GM18499 (cell line): Measurements from ENCODE around the gene LIMK1.

Experiments used
- ATAC-seq: cut with Tn5 transposase; IDR thresholded peaks from one replicate; pipeline ENCODE4 v1.9.1; 2021; ENCODE audit warnings: moderate number of reproducible peaks; ENCODE audit not compliant: insufficient read depth, unreplicated experiment

Gene LIMK1

DNA sequence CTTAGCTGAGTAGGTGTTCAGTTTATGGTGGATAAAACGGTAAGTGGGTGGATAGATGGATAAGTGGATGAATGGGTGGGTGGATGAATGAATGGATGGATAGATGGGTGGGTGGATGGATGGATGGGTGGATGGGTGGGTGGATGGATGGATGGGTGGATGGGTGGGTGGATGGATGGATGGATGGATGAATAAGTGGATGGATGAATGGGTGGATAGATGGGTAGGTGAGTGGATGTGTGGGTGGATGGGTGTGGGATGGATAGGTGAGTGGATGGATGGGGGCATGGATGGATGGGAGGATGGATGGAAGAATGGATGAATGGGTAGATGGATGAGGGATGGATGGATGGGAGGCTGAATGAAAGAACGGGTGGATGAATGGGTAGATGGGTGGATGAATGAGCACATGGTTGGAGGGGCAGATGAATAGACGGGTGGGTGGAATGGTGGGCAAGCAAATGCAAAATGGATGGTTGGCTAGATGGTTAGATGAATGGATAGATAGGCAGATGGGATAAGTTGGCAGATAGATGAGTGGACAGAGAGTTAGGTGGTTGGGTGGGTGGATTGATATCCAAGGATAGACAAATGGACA lies 29.9 kb upstream of the LIMK1 start:
- no peak for ATAC-seq

DNA sequence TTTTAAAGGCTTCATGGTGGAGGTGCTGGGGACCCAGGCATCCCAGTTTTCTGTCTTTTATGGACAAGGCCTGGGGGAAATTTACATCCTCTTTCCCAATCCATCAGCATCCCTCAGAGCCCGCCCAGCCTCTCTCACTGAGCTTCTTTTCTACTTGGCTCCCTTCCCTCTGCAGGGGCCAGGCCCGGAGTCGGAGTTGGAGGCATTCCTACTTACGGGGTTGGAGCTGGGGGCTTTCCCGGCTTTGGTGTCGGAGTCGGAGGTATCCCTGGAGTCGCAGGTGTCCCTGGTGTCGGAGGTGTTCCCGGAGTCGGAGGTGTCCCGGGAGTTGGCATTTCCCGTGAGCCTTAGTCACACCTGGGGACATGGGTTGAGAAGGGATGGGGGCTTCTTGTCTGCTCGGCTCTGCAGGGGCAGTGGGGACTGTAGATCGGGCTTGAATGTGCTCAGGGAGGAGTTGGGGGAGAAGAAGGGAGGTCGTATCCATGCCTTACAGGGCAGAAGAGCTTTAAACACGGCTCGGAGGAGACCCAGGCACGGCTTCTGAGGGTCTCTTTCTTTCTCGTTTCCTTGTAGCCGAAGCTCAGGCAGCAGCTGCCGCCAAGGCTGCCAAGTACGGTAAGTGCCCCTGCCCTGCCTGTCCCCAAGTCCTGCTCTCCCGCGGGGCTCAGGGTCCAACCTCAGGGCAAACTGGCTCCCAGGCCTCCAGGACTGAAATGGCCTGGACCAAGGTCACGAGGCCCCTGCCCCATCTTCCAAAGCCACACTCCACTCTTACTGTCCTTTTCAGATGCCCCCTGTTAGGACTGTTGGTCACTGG lies 27.3 kb upstream of the LIMK1 start:
- no peak for ATAC-seq

DNA sequence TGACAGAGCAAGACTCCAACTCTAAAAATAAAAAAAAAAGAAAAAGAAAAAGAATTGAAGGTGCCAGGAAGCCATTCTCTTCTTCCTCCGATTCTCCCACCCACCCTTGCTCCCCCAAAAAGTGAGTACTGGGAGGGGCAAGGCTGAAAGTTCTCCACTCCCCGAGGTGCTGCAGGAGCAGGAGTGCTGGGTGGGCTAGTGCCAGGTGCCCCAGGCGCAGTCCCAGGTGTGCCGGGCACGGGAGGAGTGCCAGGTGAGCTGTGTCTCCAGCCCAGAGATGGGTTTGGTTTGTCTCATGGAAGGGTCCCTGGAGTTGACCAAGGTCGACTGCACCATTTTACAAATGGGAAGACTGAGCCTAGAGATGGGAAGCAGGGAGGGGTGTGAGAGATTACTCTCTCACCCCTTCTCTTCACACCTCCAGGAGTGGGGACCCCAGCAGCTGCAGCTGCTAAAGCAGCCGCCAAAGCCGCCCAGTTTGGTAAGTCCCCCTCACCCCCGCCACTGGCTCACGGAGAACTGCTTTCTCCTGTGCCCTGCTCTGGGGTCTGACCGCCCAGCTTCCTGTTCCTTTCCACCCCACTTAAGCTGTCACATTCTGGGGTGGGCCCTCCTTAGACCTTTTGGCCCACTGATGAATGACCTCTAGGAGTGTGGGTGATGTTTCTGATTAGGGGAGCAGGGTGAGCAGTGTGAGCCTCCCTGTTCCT lies 26.2 kb upstream of the LIMK1 start:
- no peak for ATAC-seq

DNA sequence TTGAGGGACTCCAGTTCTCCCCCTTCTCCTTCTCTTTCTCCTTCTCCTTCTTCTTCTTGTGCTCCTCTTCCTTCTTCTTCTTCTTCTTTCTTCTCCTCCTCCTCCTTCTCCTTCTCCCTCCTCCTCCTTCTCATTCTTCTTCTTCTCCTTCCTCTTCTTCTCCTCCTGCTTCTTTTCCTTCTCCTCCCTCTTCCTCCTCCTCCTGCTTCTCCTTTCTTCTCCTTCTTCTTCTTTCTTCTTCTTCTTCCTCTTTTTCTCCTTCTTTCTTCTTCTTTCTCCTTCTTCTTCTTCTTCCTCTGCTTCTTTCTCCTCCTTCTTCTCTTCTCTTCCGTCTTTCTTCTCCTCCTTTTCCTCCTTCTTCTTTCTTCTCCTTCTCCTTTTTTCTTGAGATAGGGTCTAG lies 25.6 kb upstream of the LIMK1 start:
- ATAC-seq, result no peak

DNA sequence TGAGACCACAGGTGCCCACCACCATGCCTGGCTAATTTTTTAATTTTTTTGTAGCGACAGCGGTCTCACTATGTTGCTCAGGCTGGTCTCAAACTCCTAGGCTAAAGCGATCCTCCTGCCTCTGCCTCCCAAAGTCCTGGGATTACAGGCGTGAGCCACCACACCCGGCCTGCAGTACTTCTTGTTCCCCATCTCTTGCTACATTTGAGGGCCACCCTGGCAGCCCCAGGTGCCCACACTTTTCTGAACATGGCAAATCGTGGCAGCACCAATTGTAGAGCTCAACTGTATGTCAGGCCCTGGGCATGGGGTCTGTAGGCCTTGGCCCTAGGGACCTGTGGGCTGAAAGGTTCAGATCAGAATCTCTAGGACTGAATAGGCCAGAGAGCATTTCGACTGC lies 25.1 kb upstream of the LIMK1 start:
- ATAC-seq, result no peak

DNA sequence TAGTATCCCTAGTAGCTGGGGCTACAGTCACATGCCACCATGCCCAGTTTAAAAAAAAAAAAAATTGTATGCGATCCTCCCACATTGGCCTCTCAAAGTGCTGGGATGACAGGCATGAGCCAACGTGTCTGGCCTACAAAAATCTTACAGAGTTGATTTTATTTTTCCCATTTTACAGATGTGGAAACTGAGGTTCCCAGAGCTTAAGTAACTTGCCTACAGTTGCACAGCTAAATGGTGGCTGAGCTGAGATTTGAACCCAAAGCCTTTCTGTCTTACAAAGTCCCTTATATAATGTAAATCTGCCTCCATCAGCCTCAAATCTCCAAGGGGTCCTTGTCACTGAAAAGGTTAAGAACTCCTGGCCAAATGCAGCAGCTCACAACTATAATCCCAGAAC lies 24.6 kb upstream of the LIMK1 start:
- no peak for ATAC-seq

DNA sequence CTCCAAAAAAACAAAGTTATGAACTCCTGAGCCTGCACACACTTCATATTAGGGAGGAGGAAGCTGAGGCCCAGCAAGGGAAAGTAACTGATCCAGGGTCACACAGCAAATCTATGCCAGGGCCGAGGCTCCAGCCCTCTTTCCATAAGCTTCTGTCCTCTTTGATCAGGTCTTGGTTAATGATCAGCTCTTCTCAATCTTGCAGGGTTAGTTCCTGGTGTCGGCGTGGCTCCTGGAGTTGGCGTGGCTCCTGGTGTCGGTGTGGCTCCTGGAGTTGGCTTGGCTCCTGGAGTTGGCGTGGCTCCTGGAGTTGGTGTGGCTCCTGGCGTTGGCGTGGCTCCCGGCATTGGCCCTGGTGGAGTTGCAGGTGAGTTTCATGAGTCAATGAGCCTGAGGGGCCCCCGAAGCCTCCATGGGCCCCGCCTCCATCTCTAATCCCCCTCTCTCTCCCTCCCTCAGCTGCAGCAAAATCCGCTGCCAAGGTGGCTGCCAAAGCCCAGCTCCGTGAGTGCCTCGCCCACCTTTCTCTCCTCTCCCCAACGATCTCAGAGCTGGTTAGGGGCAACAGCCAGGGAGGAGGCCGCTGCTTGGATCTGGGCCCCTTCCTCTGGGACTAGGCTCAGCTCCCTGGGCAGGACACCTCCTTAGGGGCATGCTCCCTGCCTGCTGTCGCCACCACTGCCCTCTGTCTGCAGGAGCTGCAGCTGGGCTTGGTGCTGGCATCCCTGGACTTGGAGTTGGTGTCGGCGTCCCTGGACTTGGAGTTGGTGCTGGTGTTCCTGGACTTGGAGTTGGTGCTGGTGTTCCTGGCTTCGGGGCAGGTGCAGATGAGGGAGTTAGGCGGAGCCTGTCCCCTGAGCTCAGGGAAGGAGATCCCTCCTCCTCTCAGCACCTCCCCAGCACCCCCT lies 23.7 kb upstream of the LIMK1 start:
- no peak for ATAC-seq

DNA sequence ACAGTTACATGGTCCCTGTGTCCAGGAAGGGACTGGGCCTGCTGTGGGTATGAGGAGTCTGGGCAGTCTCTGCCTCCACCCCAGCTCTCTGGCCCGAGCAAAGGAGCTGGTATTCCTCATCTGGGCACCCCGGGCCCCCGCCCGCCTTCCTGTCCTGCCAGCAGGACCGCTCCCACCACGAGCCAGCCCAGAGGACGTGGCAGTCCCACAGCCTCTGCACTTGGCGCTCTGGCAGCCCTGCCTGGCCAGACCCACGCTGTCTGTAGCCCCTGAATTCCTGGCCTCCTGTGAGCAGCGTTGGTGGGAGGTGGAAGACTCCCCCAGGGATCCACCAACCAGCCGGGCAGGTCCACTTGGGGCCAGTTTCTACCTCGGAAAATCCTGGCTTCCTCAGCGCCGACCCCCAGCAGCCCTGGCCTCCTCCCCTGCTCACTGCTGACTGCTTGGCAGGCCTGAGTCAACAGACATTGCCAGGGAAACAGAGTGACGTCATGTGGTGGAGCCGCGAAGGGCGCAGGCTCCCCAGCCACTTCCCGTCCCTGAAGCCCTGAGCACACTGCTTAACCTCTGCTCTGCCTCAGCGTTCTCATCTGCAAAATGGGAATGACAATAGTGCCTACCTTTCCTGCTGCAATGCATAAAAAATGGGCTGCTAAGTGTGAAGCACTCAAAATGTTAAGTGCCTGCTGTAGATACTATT lies 21.6 kb upstream of the LIMK1 start:
- no peak for ATAC-seq

DNA sequence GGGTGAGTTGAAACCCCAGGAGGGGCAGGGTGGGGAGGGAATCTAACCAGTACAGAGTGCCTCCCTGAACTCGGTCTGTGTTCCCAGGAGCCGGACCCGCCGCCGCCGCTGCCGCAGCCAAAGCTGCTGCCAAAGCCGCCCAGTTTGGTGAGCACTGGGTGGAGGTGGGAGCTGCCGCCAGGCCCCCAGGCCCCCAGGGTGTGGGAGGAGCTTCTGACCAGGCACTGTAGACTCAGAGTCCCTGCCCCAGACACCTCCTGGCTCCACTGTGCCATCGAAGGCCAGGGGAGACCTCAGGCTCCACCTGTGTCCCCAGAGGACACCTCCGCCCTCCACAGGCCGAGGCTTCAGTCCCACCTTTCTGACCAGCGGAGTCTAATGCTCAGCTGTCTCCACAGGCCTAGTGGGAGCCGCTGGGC lies 20.4 kb upstream of the LIMK1 start:
- ATAC-seq, result no peak

DNA sequence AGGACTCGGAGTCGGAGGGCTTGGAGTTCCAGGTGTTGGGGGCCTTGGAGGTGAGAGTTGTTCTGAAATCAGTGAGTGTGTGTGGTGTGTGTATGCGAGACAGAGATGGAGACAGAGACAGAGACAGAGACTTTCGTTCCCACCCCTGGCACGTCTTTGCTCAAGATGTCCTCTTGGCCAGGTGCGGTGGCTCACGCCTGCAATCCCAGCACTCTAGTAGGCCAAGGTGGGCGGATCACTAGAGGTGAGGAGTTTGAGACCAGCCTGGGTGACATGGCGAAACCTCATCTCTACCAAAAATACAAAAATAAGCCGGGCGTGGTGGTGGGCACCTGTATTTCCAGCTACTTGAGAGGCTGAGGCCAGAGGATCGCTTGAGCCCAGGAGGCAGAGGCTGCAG lies 20.0 kb upstream of the LIMK1 start:
- ATAC-seq, result no peak

DNA sequence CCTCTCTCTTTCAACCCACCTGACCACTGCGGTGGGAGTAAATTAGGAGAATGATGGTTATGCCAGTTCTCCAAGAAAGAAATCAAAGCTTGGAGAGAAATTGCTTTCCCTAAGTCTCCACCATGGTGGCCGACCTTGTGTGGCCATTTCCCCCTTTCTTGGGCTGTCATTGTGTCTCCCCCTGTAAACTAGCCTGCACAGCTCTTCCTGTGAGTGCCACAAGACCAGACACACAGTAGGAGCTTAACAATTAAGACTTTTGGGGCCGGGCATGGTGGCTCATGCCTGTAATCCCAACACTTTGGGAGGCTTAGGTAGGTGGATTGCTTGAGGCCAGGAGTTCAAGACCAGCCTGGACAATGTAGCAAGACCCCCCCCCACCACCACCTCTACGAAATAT lies 18.9 kb upstream of the LIMK1 start:
- ATAC-seq, result no peak

DNA sequence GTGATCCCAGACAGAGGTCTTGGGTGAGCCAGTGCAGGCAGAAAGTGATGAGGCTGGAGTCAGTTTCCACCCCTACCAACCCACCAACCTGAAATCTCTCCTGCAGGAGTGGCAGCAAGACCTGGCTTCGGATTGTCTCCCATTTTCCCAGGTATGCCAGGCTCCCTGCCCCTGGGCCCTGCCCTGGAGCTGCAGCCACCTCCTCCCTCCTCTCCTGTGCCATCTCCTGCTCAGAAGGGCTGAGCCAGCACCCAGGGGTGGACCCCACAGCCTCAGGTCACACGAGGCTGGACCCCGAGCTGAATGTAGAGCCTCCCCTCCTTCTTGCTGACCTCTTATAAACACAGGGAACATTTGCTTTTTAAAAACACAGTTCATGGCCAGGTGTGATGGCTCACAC lies 17.0 kb upstream of the LIMK1 start:
- ATAC-seq, result no peak

DNA sequence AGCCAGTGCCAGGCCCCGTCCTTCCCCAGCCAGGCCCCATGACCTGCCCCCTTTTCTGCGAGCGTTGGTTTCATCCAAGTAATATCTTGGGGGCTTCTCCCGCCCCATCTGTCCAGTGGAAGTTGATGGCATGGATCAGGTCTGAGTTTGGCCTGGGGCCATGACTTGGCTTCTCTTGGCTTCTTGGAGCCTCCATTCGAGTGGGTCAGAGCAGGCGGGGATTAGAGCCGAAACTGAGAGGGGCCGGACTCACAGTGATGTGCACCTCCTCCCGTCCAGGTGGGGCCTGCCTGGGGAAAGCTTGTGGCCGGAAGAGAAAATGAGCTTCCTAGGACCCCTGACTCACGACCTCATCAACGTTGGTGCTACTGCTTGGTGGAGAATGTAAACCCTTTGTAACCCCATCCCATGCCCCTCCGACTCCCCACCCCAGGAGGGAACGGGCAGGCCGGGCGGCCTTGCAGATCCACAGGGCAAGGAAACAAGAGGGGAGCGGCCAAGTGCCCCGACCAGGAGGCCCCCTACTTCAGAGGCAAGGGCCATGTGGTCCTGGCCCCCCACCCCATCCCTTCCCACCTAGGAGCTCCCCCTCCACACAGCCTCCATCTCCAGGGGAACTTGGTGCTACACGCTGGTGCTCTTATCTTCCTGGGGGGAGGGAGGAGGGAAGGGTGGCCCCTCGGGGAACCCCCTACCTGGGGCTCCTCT lies 15.1 kb upstream of the LIMK1 start:
- ATAC-seq, result no peak

DNA sequence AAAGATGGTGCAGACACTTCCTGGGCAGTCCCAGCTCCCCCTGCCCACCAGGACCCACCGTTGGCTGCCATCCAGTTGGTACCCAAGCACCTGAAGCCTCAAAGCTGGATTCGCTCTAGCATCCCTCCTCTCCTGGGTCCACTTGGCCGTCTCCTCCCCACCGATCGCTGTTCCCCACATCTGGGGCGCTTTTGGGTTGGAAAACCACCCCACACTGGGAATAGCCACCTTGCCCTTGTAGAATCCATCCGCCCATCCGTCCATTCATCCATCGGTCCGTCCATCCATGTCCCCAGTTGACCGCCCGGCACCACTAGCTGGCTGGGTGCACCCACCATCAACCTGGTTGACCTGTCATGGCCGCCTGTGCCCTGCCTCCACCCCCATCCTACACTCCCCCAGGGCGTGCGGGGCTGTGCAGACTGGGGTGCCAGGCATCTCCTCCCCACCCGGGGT lies 14.5 kb upstream of the LIMK1 start:
- ATAC-seq, result no peak

DNA sequence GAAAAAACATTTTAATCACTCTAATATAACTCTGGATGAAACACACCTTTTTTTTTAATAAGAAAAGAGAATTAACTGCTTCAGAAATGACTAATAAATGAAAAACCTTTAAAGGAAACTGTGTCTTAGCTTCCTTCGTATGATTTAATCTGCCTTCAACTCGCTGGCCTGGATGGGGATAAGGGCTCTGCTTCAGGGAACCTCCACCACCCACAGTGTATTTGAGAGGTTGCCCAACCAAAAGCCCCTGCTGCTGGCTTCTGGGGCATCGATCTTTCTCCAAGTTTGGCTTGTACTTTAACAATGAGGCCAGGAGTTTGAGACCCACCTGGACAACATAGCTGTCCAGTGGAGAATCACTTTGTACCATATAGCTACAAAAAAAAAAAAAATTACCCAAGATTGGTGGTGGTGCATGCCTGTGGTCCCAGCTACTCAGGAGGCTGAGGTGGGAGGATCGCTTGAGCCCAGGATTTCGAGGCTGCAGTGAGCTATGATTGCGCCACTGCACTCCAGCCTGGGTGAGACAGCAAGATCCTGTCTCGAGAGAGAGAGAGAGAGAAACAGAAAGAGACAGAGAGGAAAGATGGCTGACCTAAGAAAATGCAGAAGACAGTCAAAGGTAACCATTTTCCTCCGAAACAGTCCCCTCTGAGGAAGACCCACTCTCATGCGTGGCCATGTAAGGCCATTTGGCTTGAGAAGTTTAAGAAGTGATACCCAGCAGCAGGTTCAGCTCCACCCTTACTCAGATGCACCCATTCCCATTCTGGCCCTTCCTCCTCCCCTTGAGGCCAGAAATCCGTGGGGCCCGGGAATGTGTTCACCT lies 13.6 kb upstream of the LIMK1 start:
- ATAC-seq, result no peak

DNA sequence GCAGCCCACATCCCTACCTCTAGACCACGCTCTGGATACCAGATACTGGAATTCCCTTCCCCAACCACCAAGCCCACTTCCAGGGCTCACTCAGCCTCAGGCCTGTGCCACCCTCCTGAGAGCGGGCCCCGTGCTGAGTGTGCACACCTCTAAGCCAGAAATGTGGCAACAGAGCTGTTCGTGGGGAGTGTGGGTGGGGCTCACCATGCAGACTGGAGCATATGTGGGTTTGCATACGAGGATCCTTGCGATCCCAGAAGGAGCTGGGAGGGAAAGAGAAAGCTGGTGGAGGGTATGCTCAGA lies 13.0 kb upstream of the LIMK1 start:
- no peak for ATAC-seq

DNA sequence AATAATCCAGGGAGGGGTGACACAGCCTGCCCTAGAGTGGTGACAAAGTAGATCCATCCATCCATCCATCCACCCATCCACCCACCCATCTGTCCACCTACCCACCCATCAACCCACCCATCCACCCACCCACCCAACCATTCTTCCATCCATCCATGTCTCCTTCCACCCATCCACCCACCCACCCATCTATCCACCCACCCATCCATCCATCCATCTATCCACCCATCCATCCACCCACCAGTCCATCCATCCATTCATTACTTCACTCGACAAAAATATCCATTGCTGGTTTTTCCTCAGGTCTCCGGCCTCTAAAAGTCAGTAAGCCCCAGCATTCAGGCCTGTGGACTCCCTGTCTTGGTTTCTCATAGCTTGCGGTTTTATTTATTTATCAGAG lies 12.5 kb upstream of the LIMK1 start:
- no peak for ATAC-seq

DNA sequence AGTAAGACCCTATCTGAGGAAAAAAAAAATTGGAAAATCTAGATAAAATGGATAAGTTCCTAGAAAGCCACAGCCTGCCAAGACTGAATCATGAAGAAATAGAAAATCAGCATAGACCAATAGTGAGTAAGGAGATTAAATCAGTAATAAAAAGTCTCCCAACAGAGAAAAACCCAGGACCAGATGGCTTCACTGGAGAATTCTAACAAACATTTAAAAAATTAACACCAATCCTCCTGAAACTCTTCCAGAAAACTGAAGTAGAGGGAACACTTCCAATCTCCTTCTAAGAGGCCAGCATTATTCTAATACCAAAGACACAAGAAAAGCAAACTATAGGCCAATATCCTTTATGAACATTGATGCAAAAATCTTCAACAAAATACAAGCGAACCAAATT lies 8.8 kb upstream of the LIMK1 start:
- no peak for ATAC-seq

DNA sequence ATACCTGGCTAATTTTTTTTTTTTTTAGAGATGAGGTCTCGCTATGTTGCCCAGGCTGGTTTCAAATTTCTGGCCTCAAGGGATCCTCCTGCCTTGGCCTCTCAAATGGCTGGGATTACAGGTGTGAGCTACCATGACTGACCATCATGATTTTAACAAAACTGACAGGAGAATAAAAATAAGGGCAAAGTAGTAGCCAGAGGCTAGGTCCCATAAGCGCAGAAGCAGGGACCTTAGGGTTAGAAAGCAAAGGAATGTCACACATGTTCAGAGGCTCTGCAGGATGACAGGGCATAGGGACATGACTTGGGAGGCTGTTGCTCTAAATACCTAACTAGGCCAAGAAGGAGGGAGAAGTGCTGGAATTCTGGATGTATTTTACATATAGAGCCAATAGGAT lies 5.1 kb upstream of the LIMK1 start:
- no peak for ATAC-seq
